M059J (cell line): ENCODE data around the gene TRERF1. TPM values are rescaled to one million over a fixed set of nuclear protein-coding genes. Genes with fewer than 3 reads are reported as not detected.

Experiments
- DNase-seq: peaks from one replicate; pipeline ENCODE4 v3.0.0-alpha.2; 2012; ENCODE audit warnings: low read depth
- total RNA-seq: library from RNA; depleted of rRNA; stranded (reverse); fragments of >200 nt; shearing (Covaris generic); gene quantifications from 2 replicates; pipeline ENCODE4 v1.2.3, GENCODE V29; 2014; rRNA removed

TRERF1 gene
- total RNA-seq, 1 experiment from 2014 or later, result 8.5 TPM

DNA sequence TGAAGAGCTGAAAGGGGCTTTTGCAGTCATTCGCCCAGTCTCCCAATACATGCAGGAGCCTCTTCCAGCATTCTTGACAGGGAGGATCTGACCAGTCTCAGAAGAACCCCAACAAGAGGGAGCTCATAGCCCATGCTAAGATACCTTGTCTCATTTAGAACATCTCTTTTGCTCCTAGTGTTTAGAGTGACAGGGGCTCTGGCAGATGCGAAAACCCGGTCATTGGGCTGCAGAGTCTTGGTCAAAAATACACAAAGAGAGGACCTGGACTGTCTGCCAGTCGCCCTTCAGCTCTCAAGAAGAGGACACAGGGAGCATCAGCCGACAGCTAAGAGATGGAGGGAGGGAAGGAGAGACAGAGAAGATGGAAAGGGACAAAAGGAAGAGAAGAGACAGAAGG is 257.7 kb downstream of the TRERF1 start:
- DNase-seq, result no peak

DNA sequence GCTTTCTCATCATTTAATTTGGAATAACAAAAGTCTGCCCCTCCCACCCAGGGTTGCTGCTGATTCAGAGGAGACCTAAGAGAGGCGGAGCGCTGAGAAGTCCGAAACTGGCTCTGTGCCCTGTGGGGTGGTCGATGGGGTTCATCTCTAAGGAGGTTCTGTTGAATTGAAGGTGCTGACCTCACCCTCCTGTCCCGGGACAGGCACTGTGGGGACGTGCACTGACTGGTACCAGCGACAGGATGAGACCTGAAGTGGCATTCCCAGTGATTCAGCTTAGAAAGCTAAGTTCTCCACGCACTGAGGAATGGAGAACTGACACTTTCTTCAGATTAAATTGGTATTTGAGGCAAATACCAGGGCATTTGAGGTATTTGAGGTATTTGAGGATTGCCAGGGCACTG is 258.2 kb downstream of the TRERF1 start:
- DNase-seq, result peak; percentile 52

DNA sequence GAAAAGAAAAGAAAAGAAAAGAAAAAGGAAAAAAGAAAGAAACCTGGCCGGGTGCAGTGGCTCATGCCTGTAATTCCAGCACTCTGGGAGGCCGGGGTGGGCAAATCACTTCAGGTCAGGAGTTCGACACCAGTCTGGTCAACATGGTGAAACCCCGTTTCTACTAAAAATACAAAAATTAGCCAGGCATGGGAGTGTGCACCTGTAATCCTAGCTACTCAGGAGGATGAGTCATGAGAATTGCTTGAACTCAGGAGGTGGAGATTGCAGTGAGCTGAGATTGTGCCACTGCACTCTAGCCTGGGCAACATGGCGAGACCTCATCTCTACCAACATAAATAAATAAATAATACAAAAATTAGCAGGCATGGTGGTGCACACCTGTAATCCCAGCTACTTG is 259.3 kb downstream of the TRERF1 start:
- peak; percentile 42 for DNase-seq

DNA sequence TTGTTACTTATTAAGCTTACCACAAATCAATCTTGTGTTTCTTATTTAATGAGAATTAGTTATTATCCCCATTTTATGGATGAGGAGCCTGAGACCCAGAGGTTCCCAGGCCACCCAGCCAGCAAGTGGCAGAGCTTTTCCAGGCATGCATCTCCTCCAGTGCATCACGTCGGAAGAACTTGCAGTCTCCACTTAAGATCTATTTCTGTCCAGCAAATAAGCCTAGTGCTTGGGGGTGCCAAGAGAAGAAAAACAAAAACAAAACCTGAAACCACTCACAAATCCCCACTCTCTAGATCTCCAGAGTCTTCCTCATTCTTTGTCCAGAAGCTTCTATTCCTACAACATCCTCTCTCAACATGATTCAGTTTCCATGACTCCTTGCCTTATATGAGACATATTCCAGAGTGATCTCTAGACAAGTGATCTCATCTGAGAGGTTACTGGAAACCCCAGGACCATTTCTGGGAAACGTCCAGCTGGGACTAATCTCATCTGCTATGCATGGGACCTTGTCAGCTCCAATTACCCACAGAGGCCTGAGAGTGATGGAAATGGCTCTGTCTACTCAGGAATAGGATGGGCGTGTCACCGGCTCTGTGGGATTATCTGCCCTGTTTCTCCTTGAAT is 261.1 kb downstream of the TRERF1 start:
- DNase-seq, result peak; percentile 83

DNA sequence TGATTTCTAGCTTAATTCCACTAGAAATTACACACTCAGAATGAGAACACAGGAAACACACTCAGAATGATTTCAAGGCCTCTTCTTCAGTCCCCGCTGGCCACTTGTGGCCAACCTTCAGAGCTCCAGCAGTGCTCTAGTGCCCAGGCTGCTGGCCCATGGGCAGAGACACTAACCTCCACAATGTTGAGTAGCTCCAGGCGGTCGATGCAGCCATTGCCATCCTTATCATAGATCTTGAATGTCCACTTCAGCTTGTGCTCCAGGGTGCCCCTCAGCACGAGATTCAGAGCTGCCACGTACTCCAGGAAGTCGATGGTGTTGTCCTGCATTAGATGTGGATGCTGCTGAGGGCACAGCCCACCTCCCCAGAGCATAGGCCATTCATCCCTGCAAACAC is 263.3 kb downstream of the TRERF1 start:
- DNase-seq, result no peak

DNA sequence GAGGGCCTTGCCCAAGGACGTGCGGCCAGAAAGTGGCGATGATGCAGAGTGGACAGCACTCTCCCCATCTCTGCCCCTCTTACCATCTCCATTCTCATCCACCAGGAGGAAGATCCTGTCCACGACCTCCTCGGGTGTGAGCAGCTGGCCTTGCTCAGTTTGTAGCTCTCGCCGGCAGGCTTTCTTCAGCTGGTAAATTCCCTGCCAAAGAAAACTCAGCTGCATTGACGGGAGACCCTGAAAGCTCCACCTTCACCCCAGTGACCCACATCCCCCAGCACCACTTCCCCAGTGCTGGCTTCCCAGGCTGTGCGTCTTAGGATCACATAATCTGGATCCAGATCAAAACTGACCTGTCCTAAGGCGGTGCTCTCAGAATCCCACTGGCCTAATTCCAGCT is 266.1 kb downstream of the TRERF1 start:
- no peak for DNase-seq

DNA sequence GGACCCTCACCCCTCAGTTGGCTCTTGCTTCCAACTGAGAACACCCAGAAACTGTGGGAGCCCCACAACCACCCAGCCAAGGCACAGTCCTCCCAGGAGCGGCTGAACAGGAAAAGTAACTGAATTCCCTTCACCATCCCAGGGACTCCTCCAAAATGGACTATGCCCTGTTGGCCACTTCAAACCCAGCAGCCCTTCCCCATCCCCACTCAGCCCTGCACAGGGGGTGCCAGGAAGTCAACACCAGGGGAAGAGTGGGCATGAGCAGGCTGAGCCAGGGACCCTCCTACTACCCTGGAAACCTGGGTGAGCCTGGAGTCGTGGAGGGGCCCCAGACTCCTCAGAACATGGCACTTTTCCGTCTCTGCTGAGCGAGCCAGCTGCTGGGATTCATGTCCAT is 267.3 kb downstream of the TRERF1 start:
- no peak for DNase-seq

DNA sequence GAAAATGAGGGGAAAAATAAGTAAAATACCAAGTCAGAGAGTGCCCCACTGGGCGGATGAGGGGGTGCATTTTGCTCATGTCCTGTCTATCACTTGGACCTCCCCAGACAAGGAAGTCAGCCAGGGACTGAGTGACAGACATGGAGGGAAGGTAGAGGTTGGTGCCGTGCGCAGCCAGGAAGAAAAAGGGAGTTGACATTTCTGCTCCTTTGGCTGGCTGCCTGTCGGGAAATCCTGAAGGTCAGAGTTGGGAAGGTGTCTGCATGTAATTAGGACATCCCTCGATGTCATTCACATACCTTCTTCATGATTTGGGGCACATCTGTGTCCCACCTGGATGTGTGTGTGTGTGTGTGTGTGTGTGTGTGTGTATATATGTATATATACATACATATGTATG is 269.6 kb downstream of the TRERF1 start:
- no peak for DNase-seq

DNA sequence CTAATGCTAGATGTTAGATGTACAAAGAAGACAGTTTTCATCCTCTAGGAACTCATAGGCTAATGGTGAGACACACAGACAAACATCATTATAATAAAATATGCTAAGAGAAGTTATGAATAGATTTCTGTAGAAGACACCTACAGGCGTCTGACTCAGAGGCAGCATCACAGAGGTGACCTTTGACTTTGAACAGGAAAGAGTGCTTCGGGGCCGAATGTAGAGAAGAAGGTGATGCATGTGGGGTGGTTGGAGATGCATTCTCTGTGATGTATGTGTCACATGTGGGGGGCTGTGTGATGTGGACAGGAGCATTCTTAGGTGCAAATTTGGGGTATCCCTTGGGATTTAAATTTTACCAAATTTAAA is 271.8 kb downstream of the TRERF1 start:
- peak; percentile 47 for DNase-seq

DNA sequence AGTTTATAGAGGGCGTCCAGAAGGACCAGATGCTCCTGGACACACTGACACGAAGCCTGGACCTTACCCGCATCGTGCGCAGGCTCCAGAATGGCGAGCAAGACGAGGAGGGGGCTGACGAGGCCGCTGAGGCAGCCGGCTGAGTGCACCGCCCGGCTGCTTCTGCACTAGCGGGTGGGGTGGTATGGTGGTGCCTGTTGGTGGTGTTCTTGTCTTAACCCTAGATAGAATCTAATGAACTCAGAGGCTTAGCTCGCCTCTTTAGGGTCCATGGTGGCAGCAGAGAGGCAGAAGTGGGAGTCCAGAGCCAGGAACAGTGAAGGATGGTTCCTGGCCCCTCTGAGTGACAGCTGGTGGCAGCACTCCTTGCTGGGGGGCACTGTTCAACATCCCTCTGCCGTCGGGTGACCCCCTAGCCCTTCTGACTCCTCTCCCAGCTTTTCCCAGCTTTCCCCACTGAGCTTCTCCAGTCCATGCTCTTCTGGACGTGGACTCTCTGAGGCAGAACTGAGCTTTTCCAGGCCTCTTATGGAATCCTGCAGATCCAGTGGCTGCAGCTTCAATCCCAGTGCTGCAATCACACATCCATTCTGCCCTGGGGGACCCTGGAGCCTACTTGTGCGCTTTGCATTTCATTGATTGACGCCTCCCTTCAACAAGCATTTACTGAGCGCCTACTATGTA is 272.3 kb downstream of the TRERF1 start:
- no peak for DNase-seq

DNA sequence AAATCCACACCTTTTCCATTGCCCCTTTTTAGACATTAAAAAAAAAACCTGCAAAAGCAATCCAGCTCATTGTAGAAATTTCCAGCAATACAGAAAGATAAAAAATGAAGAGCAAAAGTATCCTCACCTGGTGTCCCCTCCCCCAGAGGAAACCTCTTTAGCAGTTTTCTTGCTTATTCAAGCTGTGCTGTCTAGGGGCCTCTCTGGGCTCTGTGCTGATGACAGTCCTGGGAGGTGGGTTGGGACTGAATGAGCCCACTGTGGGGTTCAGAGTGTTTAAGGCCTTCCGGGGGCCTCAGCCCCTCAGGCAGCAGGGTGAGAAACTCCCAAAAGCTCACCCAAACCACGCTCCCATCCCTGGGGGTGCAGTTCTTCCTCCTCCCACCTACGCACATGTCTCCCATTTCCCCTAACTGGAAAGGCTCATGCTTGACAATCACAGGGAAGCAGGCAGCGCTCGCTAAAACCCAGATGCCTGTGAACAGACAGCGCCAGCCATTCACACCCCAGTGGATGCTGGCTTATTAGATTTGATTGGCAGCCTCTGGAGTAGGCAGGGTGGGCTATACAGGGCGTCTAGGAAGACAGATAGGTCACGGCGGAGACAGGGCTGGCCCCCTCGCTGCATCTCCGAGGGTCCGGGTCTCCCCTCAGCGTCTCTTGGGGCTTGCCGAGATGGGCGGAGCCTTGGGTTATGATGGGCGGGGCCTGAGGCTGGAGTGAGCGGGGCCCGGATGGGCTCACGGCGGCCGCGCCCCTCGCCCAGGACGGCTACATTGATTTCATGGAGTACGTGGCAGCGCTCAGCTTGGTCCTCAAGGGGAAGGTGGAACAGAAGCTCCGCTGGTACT is 274.0 kb downstream of the TRERF1 start:
- no peak for DNase-seq

DNA sequence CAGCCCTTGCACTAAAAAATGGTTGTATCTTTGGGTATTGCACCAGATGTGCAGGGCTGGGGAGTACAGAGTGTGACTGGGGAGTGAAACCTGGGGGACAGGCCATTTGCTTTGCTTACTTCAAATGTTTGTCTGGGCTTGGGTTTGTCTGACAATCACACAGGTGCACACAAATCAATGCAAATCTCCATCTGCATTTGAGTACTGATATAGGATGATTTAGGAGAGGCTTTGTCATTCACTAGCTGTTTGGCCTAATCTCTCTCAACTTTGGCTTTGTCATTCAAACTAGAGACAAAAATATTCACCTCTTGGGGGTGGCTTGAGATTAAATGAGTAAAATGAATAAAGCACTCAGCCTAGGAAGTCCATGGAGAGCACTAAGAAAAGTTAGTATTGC is 274.7 kb downstream of the TRERF1 start:
- DNase-seq, result no peak

DNA sequence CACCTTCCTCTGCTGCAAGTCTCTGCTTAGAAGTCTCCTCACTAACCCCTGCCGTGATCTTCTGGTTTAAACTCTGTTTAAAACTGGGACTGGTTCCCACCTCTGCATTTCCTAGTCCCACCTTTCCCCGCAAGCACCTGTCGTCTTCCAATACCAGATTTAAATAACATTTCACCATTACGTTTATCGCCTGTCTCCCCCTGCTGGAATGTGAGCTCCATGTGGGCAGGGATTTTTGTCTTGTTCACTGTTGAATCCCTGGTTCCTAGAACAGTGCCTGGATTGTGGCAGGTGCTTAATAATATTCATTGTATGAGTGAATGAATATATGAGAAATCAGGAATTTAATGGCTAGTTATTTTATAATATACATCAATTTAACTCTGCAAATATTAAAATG is 275.9 kb downstream of the TRERF1 start:
- no peak for DNase-seq

Other genes with a start within 250 kb of the TRERF1 start
- gene MRPS10, start 234.1 kb downstream of the TRERF1 start, total RNA-seq, result 96.9 and 123 TPM in 2 replicates
- 13.2 and 24.3 TPM in 2 replicates for gene UBR2, start 112.1 kb upstream of the TRERF1 start, total RNA-seq